RWPE2 (cell line): ENCODE measurements around the gene EPB41.

Source experiments
- ATAC-seq: fragments of 200-7000 bp; cut with Tn5 transposase; 3 replicates; pipeline ENCODE4 v1.9.1; 2021; ENCODE audit warnings: low read depth
- DNase-seq: peaks from one replicate; pipeline ENCODE4 v3.0.0-alpha.2; 2020; ENCODE audit warnings: low spot score
- H3K27ac ChIP-seq: fragments of 450-650 bp; 2 replicates; pipeline ENCODE4 v1.5.1; 2017; ENCODE audit warnings: mild to moderate bottlenecking; ENCODE audit not compliant: poor library complexity, severe bottlenecking
- H3K27me3 ChIP-seq: fragments of 250-450 bp; sonication (Bioruptor Pico); 2 replicates; pipeline ENCODE4 v1.5.1; 2021; ENCODE audit warnings: mild to moderate bottlenecking, moderate library complexity; ENCODE audit not compliant: insufficient read depth, poor library complexity, severe bottlenecking
- H3K36me3 ChIP-seq: fragments of 250-450 bp; sonication (Bioruptor Pico); 2 replicates; pipeline ENCODE4 v1.5.1; 2020; ENCODE audit warnings: low read depth, mild to moderate bottlenecking, moderate library complexity
- H3K4me1 ChIP-seq: fragments of 250-450 bp; sonication (Bioruptor Pico); 2 replicates; pipeline ENCODE4 v1.5.1; 2021; ENCODE audit warnings: mild to moderate bottlenecking, moderate library complexity; ENCODE audit not compliant: insufficient read depth, poor library complexity, severe bottlenecking
- H3K4me3 ChIP-seq: fragments of 250-450 bp; sonication (Bioruptor Pico); 2 replicates; pipeline ENCODE4 v1.5.1; 2021; ENCODE audit warnings: mild to moderate bottlenecking, moderate library complexity; ENCODE audit not compliant: severe bottlenecking
- H3K9me3 ChIP-seq: fragments of 250-450 bp; sonication (Bioruptor Pico); 2 replicates; pipeline ENCODE4 v1.5.1; 2021; ENCODE audit warnings: mild to moderate bottlenecking, moderate library complexity; ENCODE audit not compliant: severe bottlenecking
- TF ChIP-seq, protein P1 (sequence below): fragments of 450-650 bp; IDR thresholded peaks from one replicate; pipeline ENCODE4 v1.5.1; 2017; ENCODE audit warnings: mild to moderate bottlenecking, moderate library complexity; ENCODE audit not compliant: poor library complexity, severe bottlenecking

The EPB41 gene

DNA sequence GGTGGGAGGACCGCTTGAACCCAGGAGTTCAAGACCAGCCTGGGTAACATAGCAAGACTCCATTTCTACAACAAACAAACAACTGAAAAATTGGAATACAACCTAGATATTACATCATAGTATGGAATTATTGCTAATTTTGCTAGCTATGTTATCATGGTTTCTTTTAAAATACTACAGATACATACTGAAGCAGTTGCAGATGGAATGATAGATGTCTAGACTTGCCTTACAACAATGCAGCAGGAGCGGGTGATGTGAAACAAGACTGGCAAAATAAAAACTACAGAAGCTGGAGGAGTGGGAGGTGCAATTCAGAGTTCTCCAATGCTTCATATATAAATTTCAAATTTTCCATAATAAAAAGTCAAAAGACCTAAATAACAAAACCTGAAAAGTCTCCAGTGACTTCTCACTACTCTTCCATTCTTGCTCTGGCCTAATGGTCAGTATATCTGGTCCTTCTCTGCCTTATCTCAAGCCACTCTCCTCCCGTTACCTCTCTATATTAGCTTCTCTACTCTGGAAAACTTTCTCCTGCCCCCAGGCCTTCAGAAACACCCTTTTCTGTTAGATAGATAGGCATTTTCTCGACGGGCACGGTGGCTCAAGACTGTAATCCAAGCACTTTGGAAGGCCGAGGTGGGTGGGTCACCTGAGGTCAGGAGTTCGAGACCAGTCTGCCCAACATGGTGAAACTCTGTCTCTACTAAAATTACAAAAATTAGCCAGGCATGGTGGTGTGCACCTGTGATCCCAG, 237.9 kb downstream of the EPB41 start:
- Histone ChIP-seq H3K27ac (no peak overlapping the region), H3K27me3 (no peaks in the 10 kb centered on the region), H3K4me3 (no peak overlapping the region), H3K9me3 (no peaks in the 10 kb centered on the region), H3K36me3 (peaks cover 100% of the 10 kb centered on the region), H3K4me1 (peaks cover 7% of the 10 kb centered on the region)
- no peak for DNase-seq
- TF ChIP-seq, protein P1, sequence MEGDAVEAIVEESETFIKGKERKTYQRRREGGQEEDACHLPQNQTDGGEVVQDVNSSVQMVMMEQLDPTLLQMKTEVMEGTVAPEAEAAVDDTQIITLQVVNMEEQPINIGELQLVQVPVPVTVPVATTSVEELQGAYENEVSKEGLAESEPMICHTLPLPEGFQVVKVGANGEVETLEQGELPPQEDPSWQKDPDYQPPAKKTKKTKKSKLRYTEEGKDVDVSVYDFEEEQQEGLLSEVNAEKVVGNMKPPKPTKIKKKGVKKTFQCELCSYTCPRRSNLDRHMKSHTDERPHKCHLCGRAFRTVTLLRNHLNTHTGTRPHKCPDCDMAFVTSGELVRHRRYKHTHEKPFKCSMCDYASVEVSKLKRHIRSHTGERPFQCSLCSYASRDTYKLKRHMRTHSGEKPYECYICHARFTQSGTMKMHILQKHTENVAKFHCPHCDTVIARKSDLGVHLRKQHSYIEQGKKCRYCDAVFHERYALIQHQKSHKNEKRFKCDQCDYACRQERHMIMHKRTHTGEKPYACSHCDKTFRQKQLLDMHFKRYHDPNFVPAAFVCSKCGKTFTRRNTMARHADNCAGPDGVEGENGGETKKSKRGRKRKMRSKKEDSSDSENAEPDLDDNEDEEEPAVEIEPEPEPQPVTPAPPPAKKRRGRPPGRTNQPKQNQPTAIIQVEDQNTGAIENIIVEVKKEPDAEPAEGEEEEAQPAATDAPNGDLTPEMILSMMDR = no peak
- ATAC-seq = no peak

DNA sequence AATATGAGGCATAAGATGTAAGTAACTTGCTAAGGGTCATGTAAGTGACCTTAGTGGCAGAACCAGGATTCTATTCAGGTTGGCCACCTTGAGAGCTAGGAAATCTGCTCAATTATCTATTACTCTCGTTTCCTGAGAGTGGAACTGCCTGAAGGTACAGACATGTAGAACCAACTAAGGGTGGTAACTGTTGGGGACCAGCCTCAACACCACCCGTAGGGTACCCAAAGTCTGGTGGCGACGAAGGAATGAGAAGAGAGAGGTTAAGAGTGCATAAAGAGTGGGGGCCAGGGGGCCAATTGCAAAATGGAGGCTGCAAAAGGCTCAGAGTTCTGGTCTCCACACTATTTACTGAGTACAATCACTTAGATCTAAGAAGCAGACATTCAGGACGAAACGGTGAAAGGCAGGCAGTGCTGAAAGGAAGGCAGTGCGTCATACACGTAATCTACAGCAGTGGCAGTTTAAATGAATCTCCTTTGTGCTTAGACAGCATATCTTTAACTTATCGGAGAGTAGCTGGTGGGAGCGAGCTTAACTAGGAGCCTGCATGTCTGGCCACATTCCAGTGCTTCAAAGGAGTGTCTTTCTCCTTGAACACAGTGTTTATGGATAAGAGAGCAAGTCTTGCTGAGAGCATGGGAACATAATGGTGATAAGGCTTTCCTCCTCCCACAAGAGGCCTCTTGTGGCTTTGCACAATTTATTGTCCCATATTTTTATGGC, 242.3 kb downstream of the EPB41 start:
- no peak overlapping the region for H3K4me3 ChIP-seq
- H3K4me1 ChIP-seq = no peaks in the 10 kb centered on the region
- peaks cover 99% of the 10 kb centered on the region for H3K36me3 ChIP-seq
- TF ChIP-seq, protein P1 = no peak
- no peaks in the 10 kb centered on the region for H3K9me3 ChIP-seq
- H3K27ac ChIP-seq = no peak overlapping the region
- ATAC-seq (no peak), DNase-seq (no peak)
- no peaks in the 10 kb centered on the region for H3K27me3 ChIP-seq

DNA sequence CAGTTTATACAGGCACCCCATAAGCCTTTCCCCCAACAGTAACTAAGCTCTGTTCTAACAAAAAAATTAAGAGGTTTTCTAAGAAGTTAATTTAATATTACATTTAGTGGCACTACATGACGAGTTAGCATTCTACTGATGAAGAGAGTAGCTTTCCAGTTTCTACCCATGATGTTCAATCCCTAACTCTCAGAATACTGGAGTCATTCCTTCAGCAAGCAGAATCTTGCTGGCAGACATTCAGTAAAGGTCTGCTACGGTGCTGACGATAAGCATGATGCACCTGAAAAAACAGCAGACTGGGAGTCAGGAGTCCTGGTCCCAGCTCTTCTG, 242.9 kb downstream of the EPB41 start:
- Histone ChIP-seq H3K4me1 (no peaks in the 10 kb centered on the region), H3K36me3 (peaks cover 99% of the 10 kb centered on the region)

DNA sequence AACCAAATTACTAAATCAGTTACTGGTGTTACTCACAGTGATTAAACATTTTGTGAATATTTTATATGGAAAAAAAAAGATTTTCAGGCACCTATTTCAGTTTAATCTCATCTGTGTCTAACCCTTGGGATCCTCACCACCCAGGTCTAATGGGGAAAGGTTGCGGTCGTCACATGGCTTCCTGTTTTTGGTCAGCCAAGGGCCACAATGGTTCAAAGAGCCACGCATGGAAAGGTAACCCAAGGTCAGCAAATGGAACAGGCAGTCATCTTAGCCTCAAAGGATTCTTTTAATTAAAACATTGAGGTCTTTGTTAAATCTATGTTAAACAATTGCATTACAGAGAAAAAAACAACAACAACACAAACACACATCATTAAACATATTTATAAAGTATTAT, 245.4 kb downstream of the EPB41 start:
- peaks cover 99% of the 10 kb centered on the region for H3K36me3 ChIP-seq
- TF ChIP-seq, protein P1 = no peak
- H3K4me1 ChIP-seq = no peaks in the 10 kb centered on the region
- ATAC-seq (no peak), DNase-seq (no peak)
- no peak overlapping the region for H3K27ac ChIP-seq
- no peaks in the 10 kb centered on the region for H3K9me3 ChIP-seq
- H3K4me3 ChIP-seq = no peak overlapping the region
- H3K27me3 ChIP-seq = no peaks in the 10 kb centered on the region

More for the DNA sequence above, 242.9 kb downstream of the EPB41 start:
- TF ChIP-seq, protein P1 = no peak
- ATAC-seq = no peak
- Histone ChIP-seq H3K9me3 (no peaks in the 10 kb centered on the region), H3K4me3 (no peak overlapping the region), H3K27me3 (no peaks in the 10 kb centered on the region), H3K27ac (no peak overlapping the region)
- no peak for DNase-seq

DNA sequence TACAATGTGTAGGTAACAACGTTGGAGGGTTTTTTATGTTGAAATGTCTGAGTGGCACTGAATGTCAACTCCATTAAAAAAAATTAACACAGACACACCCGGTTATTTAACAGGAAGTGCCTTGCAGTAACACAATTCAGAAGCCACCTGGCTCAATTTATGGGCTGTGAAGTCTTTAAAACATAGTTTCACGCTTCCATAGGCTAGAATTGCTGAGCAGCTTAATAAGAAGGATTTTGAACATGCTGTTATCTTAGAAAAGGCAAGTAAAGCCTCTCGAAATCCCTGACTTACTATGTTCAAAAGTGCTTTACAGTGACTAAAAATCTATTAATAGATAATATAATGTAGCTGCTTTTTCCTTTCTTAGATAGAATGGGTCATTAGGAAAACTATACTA, 247.7 kb downstream of the EPB41 start:
- Histone ChIP-seq H3K4me3 (no peak overlapping the region), H3K27me3 (no peaks in the 10 kb centered on the region), H3K27ac (no peak overlapping the region), H3K36me3 (peaks cover 99% of the 10 kb centered on the region), H3K4me1 (no peaks in the 10 kb centered on the region), H3K9me3 (no peaks in the 10 kb centered on the region)
- ATAC-seq = no peak
- no peak for DNase-seq
- TF ChIP-seq, protein P1 = no peak
